H1 (cell line): Measurements from ENCODE around the gene PPM1M. TPM values are rescaled to one million over a fixed set of nuclear protein-coding genes. Genes with fewer than 3 reads are reported as not detected.
A peak's percentile ranks its signal among the peaks of the same experiment; 100 is the strongest.

ENCODE experiments used
- CTCF ChIA-PET: fragments of 300-600 bp; sonication (Branson Sonifier 250); formaldehyde crosslinking; loops from one replicate; lab custom pipeline; 2021; ENCODE audit not compliant: partially characterized antibody; lab: Charles Lee
- POLR2A ChIA-PET: fragments of 300-600 bp; sonication (Branson Sonifier 250); formaldehyde crosslinking; loops from one replicate; lab custom pipeline; 2021; ENCODE audit warnings: inconsistent platforms; ENCODE audit not compliant: partially characterized antibody; lab: Charles Lee
- DNase-seq, 2 experiments: peaks; one replicate each; pipeline versions ENCODE4 v3.0.0 to v3.0.0-alpha.2; 2010 to 2022; ENCODE audit warnings: low spot score in 2 of 2, low read depth in 1 of 2, mixed read lengths in 1 of 2
- FAIRE-seq: peaks from 2 replicates; lab custom pipeline; 2011; peaks lifted over from hg19 to GRCh38; lab: Jason Lieb, UNC
- H2AFZ ChIP-seq: 2 replicates; pipeline ENCODE4 v1.8.1; 2012; ENCODE audit warnings: low read length, inconsistent platforms
- H2AK5ac ChIP-seq: 2 replicates; pipeline ENCODE4 v1.6.1; 2013; ENCODE audit warnings: low read depth, low read length
- H2BK120ac ChIP-seq: replicated peaks from 2 replicates; pipeline ENCODE3; 2013; ENCODE audit warnings: low read depth, low read length, inconsistent platforms
- H2BK12ac ChIP-seq: 2 replicates; pipeline ENCODE4 v1.6.1; 2013; ENCODE audit warnings: low read depth, low read length
- H2BK15ac ChIP-seq: 2 replicates; pipeline ENCODE4 v1.6.1; 2013; ENCODE audit warnings: low read length
- H2BK20ac ChIP-seq: 2 replicates; pipeline ENCODE4 v1.6.1; 2013; ENCODE audit warnings: low read length
- H2BK5ac ChIP-seq: 2 replicates; pipeline ENCODE4 v1.6.1; 2013; ENCODE audit warnings: low read depth, low read length
- H3K14ac ChIP-seq: 2 replicates; pipeline ENCODE4 v1.6.1; 2013; ENCODE audit warnings: inconsistent platforms; ENCODE audit not compliant: insufficient read length
- H3K18ac ChIP-seq: 2 replicates; pipeline ENCODE4 v1.6.1; 2013; ENCODE audit warnings: low read length; ENCODE audit errors: extremely low read depth
- H3K23ac ChIP-seq: 2 replicates; pipeline ENCODE4 v1.6.1; 2013; ENCODE audit warnings: inconsistent platforms; ENCODE audit not compliant: insufficient read length
- H3K23me2 ChIP-seq: 2 replicates; pipeline ENCODE4 v1.6.1; 2013; ENCODE audit warnings: low read depth, low read length
- H3K27ac ChIP-seq: 2 replicates; pipeline ENCODE4 v1.6.1; 2011; ENCODE audit warnings: low read depth, low read length, inconsistent platforms
- H3K27me3 ChIP-seq, 4 experiments: replicated peaks in 1 of 4; 1 replicate in 1 of 4; 2 replicates in 3 of 4; pipeline versions ENCODE4 v1.6.1 to v1.8.1; 2011 to 2013; ENCODE audit warnings: low read length in 3 of 4, mild to moderate bottlenecking in 3 of 4, inconsistent platforms in 2 of 4, mixed read lengths in 2 of 4, moderate library complexity in 1 of 4; ENCODE audit not compliant: control insufficient read depth in 3 of 4, insufficient read depth in 3 of 4; ENCODE audit errors: extremely low read depth in 1 of 4
- H3K36me3 ChIP-seq, 4 experiments: 2 replicates each; pipeline versions ENCODE4 v1.6.1 to v1.8.1; 2011 to 2013; ENCODE audit warnings: mild to moderate bottlenecking in 4 of 4, low read length in 3 of 4, moderate library complexity in 2 of 4, control low read depth in 1 of 4, inconsistent platforms in 1 of 4; ENCODE audit not compliant: insufficient read depth in 4 of 4, control insufficient read depth in 2 of 4
- H3K4ac ChIP-seq: replicated peaks from 2 replicates; pipeline ENCODE3; 2013; ENCODE audit warnings: low read length, low read depth, mixed read lengths, inconsistent platforms; ENCODE audit not compliant: insufficient read length
- H3K4me1 ChIP-seq, 4 experiments: replicated peaks in 1 of 4; 1 replicate in 1 of 4; 2 replicates in 3 of 4; pipeline versions ENCODE4 v1.6.1 to v1.8.1; 2011 to 2013; ENCODE audit warnings: low read length in 3 of 4, inconsistent platforms in 2 of 4, mixed read lengths in 1 of 4; ENCODE audit not compliant: insufficient read depth in 4 of 4, control insufficient read depth in 3 of 4
- H3K4me2 ChIP-seq, 2 experiments: 2 replicates each; pipeline versions ENCODE4 v1.6.1 to v1.8.1; 2011 to 2013; ENCODE audit warnings: low read depth in 2 of 2, low read length in 2 of 2, control low read depth in 1 of 2, inconsistent platforms in 1 of 2, mild to moderate bottlenecking in 1 of 2; ENCODE audit not compliant: insufficient read depth in 1 of 2
- H3K4me3 ChIP-seq, 4 experiments: fragments of 200-600, 300-600 bp in 1 of 4; sonication (generic), shearing (Covaris generic), sonication (Bioruptor Twin) in 1 of 4; 2 replicates each; pipeline versions ENCODE4 v1.5.1 to v1.8.1; 2011 to 2016; ENCODE audit warnings: low read length in 4 of 4, low read depth in 3 of 4, control low read depth in 2 of 4, inconsistent platforms in 2 of 4, mild to moderate bottlenecking in 2 of 4, mixed read lengths in 1 of 4, moderate library complexity in 1 of 4; ENCODE audit not compliant: insufficient read depth in 2 of 4; ENCODE audit errors: extremely low read depth in 1 of 4
- H3K56ac ChIP-seq: replicated peaks from 2 replicates; pipeline ENCODE3; 2013; ENCODE audit warnings: low read depth, mild to moderate bottlenecking, mixed read lengths, low read length, inconsistent platforms; ENCODE audit not compliant: insufficient read length
- H3K79me1 ChIP-seq: 2 replicates; pipeline ENCODE4 v1.6.1; 2013; ENCODE audit warnings: low read depth, low read length, control low read depth
- H3K79me2 ChIP-seq, 2 experiments: 2 replicates each; pipeline versions ENCODE4 v1.6.1 to v1.8.1; 2012 to 2013; ENCODE audit warnings: low read length in 2 of 2, mild to moderate bottlenecking in 2 of 2, inconsistent platforms in 1 of 2; ENCODE audit not compliant: insufficient read depth in 2 of 2, control insufficient read depth in 1 of 2
- H3K9ac ChIP-seq, 4 experiments: replicated peaks in 1 of 4; 1 replicate in 1 of 4; 2 replicates in 3 of 4; pipeline versions ENCODE4 v1.6.1 to v1.8.1; 2011 to 2013; ENCODE audit warnings: low read depth in 3 of 4, low read length in 3 of 4, control low read depth in 2 of 4, mild to moderate bottlenecking in 2 of 4, moderate library complexity in 2 of 4, inconsistent platforms in 1 of 4; ENCODE audit errors: extremely low read depth in 1 of 4
- H3K9me3 ChIP-seq, 2 experiments: 2 replicates each; pipeline versions ENCODE4 v1.6.1 to v1.8.1; 2012 to 2013; ENCODE audit warnings: mild to moderate bottlenecking in 2 of 2, moderate library complexity in 2 of 2, control low read depth in 1 of 2, inconsistent platforms in 1 of 2, low read depth in 1 of 2, low read length in 1 of 2, mixed read lengths in 1 of 2; ENCODE audit not compliant: insufficient read depth in 2 of 2
- H4K20me1 ChIP-seq, 2 experiments: replicated peaks in 1 of 2; 2 replicates each; pipeline versions ENCODE3 to v1.8.1; 2011 to 2013; ENCODE audit warnings: inconsistent platforms in 2 of 2, low read length in 2 of 2, mild to moderate bottlenecking in 1 of 2; ENCODE audit not compliant: insufficient read depth in 2 of 2, control insufficient read depth in 1 of 2
- H4K5ac ChIP-seq: 2 replicates; pipeline ENCODE4 v1.6.1; 2013; ENCODE audit warnings: low read length, low read depth, mixed read lengths, inconsistent platforms; ENCODE audit not compliant: insufficient read length
- H4K8ac ChIP-seq: 2 replicates; pipeline ENCODE4 v1.8.0; 2013; ENCODE audit warnings: mild to moderate bottlenecking, moderate library complexity, low read length, inconsistent platforms; ENCODE audit not compliant: insufficient read depth; ENCODE audit errors: extremely low read depth
- H4K91ac ChIP-seq: replicated peaks from 2 replicates; pipeline ENCODE3; 2013; ENCODE audit warnings: low read length, mixed read lengths, inconsistent platforms; ENCODE audit not compliant: insufficient read length
- BACH1 ChIP-seq: IDR thresholded peaks from 2 replicates; pipeline ENCODE4 v1.6.1; 2012; ENCODE audit warnings: low read length, improper control_type of control experiment
- HDAC2 ChIP-seq, 2 experiments: fragments of 300-600 bp in 1 of 2; sonication (generic) in 1 of 2; IDR thresholded peaks; 2 replicates each; pipeline ENCODE4 v1.6.1; 2011 to 2012; ENCODE audit warnings: low read depth in 2 of 2, low read length in 2 of 2, mild to moderate bottlenecking in 2 of 2, moderate library complexity in 2 of 2, borderline replicate concordance in 1 of 2, inconsistent platforms in 1 of 2
- WGBS, 2 experiments: shearing (Covaris generic) in 1 of 2; methylation state at CpG; one replicate each; pipeline versions ENCODE4 v1.1.6 to v1.1.7; 2013 to 2015; ENCODE audit warnings: low lambda C conversion rate in 2 of 2, mixed read lengths in 2 of 2, inconsistent platforms in 1 of 2, low coverage in 1 of 2, missing lambda C conversion rate in 1 of 2; ENCODE audit not compliant: insufficient replicate concordance in 2 of 2, insufficient coverage in 1 of 2, insufficient read length in 1 of 2; ENCODE audit errors: extremely low coverage in 1 of 2, missing lambda C conversion rate in 1 of 2; 5-methylcytosine and 5-hydroxymethylcytosine counted together
- polyA plus RNA-seq, 7 experiments: library from polyadenylated mRNA; depleted of rRNA in 3 of 7; stranded (reverse) in 5 of 7; unstranded in 2 of 7; fragments of >200 nt in 5 of 7; fragments of 200-250 nt in 2 of 7; gene quantifications; 1 replicate in 5 of 7; 2 replicates in 1 of 7; 4 replicates in 1 of 7; pipeline versions ENCODE4 v1.2.1 to v1.2.3, GENCODE V29; 2011 to 2013; ENCODE audit warnings: missing spikeins in 2 of 7, mixed read lengths in 2 of 7
- total RNA-seq: library from RNA; stranded (reverse); fragmentation: NEBNext Ultra II Directional; extraction: Animal tissue kit (Norgen Biotek cat#: 25700); gene quantifications from 2 replicates; pipeline ENCODE4 v1.2.1, GENCODE V29; 2021

Gene PPM1M
- total and polyA plus RNA-seq, 2 of the 8 experiments (the other 6 are each of a cell fraction or from before 2014, with no cell fraction given), result 5.2 to 6.3 TPM

- no peak overlapping the region for H2BK12ac ChIP-seq
- TF ChIP-seq HDAC2 (IDR thresholded peaks at IDR 0.05; ENCODE audit: borderline replicate concordance in 1 of 2, low read depth in 2 of 2, low read length in 2 of 2) (no peak), BACH1 (no peak)
- H3K23me2 ChIP-seq, result no peaks in the 10 kb centered on the region
- no peak overlapping the region for H3K4me2 ChIP-seq
- peaks cover 6% of the 10 kb centered on the region for H3K79me1 ChIP-seq
- WGBS, 2 experiments, result 89% methylated on average over 16 of the region's 16 CpGs; no CpG with 5 or more reads in 1 of the 2 experiments
- no peak overlapping the region for H3K27ac ChIP-seq
- no peaks in the 10 kb centered on the region for H3K27me3 ChIP-seq
- FAIRE-seq, result no peak
- no peak overlapping the region for H3K9ac ChIP-seq
- H3K4me3 ChIP-seq, result no peak overlapping the region
- peaks cover 0 to 6% (median 1%) of the 10 kb centered on the region in 4 experiments; a peak in 4 of 7 replicates for H3K4me1 ChIP-seq
- H3K56ac ChIP-seq, result no peak overlapping the region
- no peak overlapping the region for H2BK5ac ChIP-seq
- H2AFZ ChIP-seq, result no peak overlapping the region
- no peak overlapping the region for H2BK20ac ChIP-seq
- H4K20me1 ChIP-seq, result peaks cover 10 to 13% of the 10 kb centered on the region in 2 experiments
- peaks cover 0 to 6% of the 10 kb centered on the region in 2 experiments; a peak in 1 of 4 replicates for H3K79me2 ChIP-seq
- H2BK15ac ChIP-seq, result 0 out of 2 replicates have a peak overlapping the region, but pooled peaks have one; percentile 29
- POLR2A ChIA-PET, result interaction anchor here (0.7 to 3.7 kb wide), 8 partner anchors 9 to 235 kb away, joined by 3 to 13 read pairs (median 7); partner anchors contain the start of genes PPM1M, RPL29 and WDR82
- H4K5ac ChIP-seq, result no peak overlapping the region
- H3K36me3 ChIP-seq, result peaks cover 5 to 17% (median 11%) of the 10 kb centered on the region in 4 experiments; a peak in 5 of 8 replicates
- H2BK120ac ChIP-seq, result no peak overlapping the region
- H3K18ac ChIP-seq, result no peak overlapping the region
- no peak overlapping the region for H3K4ac ChIP-seq
- H3K9me3 ChIP-seq, result no peaks in the 10 kb centered on the region
- no peak overlapping the region for H4K8ac ChIP-seq
- no peak overlapping the region for H2AK5ac ChIP-seq
- no peak overlapping the region for H4K91ac ChIP-seq
- CTCF ChIA-PET, result interaction anchor here (0.6 to 14.4 kb wide), 42 partner anchors 13 to 985 kb away, joined by 3 to 336 read pairs (median 5); partner anchors contain the start of genes PPM1M, SEMA3G, TLR9 and WDR82
- no peak overlapping the region for H3K14ac ChIP-seq
- no peak for DNase-seq
- H3K23ac ChIP-seq, result no peak overlapping the region
Observed at GRCh38 chr3:52230889-52231499, 14.6 kb upstream of the PPM1M start.
